GM21360 (cell line): Measurements from ENCODE around the gene ATP5PB.

Experiments used
- ATAC-seq: cut with Tn5 transposase; IDR thresholded peaks from one replicate; pipeline ENCODE4 v1.9.1; 2021; ENCODE audit warnings: mild to moderate bottlenecking, moderate library complexity; ENCODE audit not compliant: unreplicated experiment

The ATP5PB gene, protein sequence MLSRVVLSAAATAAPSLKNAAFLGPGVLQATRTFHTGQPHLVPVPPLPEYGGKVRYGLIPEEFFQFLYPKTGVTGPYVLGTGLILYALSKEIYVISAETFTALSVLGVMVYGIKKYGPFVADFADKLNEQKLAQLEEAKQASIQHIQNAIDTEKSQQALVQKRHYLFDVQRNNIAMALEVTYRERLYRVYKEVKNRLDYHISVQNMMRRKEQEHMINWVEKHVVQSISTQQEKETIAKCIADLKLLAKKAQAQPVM

DNA sequence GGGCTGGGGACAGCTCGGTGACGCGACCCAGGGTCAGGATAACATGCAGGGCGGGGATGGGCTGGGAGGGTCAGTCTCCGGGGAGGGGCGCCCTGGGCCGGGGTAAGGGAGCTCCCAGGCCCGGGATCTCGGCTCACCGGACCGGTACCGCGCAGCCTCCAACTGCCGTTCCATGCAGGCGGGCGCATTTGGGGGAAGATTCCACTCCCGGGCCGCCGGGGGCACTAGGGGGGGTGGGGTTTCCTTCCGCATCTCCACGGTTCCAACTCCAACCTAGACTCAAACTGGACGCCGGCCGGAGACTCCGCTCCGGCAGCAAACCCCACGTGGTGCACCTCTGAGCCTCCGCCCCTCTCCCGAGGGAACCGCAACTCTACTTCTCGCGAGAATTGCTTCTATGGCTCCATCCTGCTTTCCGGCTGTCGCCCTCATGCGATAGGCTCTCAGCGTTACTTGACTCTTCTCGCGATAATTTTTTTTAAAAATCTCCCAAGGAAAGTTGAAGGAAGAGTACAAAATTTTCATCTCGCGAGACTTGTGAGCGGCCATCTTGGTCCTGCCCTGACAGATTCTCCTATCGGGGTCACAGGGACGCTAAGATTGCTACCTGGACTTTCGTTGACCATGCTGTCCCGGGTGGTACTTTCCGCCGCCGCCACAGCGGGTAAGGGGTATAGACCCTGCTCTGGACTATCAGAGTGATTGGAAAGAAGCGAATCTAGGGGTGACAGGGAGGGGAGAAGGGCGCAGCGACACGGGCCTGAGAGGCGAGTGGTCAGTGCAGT is at the start of gene ATP5PB, which contains the start of gene WDR77:
ATP5PB (plus strand) TSS at position 547 of the 785 bp plus-strand sequence; CDS start at position 625, 78 bp downstream.
WDR77 (minus strand) TSS at position 339 of the 785 bp plus-strand sequence; CDS start at position 252, 87 bp downstream.
- ATAC-seq = peak; percentile 94

- ATAC-seq = no peak
Measured at GRCh38 chr1:111399792-111400610, 49.3 kb upstream of the ATP5PB start.

GRCh38 chr1:111402083-111402482 is 47.2 kb upstream of the ATP5PB start:
- ATAC-seq = no peak

DNA sequence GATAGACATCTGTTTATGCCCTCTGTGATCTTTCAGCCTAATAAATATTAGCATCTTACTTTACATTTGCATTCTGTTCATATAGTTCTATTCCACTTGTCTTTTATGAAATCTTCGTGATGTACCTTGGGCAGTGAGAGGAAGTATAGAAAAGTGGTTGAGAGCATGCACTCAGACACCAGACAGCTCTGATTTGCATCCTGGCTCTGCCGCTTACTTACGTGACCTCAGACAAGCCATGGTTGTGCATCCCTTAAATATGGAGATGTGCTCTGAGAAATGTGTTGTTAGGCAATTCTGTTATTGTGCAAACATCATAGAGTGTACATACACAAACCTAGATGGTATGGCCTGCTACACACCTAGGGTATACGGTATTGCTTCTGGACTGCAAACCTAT is 44.7 kb upstream of the ATP5PB start:
- ATAC-seq = no peak

- ATAC-seq = no peak
Measured at GRCh38 chr1:111406321-111406768, 42.9 kb upstream of the ATP5PB start.

GRCh38 chr1:111407301-111407700 is 42.0 kb upstream of the ATP5PB start:
- no peak for ATAC-seq

DNA sequence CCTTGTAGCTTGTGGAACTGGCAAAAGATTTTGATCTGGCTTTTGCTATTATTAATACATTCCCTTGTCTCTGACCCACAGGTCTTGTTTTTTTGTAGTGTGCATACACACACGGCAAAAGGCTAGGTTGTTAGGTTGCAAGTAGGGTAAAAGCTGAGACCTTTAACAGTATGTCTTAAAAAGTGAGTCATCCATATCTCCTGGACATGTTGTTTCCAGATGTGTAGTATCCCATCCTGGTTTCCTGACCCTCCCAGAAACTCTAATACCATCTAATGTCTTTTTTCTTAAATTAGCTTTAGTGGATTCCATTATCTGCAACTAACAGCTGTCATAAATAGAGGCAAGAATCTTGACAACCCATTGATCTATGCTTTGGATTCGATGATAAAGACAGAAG is 36.4 kb upstream of the ATP5PB start:
- ATAC-seq = no peak

DNA sequence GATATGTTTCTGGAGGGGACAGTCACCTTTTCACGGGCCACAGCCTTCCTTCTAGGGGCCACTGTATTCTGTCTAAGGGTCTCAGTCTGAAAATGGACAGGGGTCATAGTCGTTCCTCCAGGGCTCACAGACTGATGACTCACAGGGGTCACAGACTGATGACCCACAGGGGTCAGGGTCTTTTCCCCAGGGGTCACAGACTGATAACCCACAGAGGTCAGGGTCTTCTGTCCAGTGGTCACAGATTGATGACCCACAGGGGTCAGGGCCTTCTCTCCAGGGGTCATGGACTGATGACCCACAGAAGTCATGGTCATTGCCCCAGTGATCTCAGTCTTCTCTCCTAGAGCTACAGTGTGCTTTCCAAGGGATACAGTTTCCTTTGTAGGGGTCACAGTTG is 34.5 kb upstream of the ATP5PB start:
- no peak for ATAC-seq

GRCh38 chr1:111415461-111415860 is 33.8 kb upstream of the ATP5PB start:
- ATAC-seq = no peak

DNA sequence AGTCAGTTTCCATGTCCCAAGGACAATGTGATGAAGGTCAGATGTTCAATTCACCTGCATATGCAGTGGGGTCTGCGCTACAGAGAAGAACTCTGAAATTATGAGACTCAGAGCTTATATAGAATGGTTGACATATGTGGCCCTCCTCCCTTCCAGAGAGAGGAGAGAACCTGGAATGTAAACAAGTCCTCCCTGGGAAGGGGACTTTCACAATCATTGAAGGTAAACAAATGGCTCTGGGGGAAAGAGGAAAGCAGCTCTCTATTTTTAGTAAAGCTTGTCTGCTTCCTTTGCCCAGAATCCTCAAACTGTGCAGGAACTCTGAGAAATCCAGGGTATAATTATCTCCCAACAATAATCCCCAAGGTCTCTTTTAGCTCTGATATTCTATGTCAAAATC is 31.5 kb upstream of the ATP5PB start:
- no peak for ATAC-seq

GRCh38 chr1:111419037-111419436 is 30.2 kb upstream of the ATP5PB start:
- no peak for ATAC-seq

DNA sequence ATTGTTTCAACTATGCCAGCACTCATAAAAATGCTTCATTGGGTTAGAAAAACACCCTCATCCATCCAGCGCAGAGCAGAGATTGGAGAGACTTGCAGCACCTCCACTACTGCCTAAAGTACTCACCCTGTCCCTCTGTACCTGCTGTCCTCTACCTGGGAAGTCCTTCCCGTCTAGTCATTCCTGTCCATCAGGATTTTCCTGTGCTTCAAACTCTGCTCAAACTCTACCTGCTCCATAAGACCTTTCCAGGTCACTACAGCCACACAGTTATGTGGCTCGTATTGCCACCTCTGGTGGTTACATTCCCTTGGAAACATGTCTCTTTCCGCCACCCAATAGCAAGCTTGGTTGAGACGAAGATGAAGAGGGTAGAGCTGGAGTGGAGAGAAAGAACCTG is 28.9 kb upstream of the ATP5PB start:
- ATAC-seq = no peak

DNA sequence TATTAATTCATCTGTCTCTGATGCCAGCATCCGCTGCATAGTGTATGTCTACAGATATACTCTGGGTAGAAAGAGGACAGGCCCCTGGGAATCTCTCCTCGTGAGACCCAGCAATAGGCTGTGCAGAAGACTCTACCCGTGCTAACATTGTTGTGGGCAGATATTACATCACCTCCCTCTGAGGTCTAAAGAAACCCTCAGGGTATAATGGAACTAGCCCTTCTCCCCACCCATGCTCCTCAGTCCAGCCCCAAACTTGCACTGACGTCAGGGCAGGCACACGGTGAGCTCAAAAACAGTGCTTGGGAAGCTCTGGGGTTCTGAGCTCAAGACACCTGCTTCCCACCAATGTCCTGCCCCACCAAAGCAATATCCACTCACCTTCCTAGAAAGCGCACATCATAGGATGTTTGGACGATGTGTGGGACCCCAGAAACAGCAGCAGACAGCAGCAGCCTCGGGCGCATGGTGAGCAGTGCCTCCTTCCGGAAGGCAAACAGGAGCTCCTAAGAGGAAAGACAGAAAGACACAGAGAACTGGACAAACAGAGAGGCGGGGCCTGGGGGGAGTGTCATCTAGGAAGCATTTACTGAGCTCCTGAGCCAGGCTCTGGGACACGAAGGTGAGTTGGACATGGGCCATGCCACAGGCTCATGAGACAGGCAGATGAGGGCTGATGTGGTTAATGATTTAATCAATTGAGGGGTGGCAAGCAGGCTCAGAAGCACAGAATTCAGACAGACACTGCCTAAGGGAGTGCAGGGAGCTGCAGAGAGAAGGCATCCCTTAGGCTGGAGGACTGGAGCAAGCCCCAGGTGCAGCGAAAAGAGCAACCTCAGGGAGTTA is 26.5 kb upstream of the ATP5PB start:
- ATAC-seq = no peak

DNA sequence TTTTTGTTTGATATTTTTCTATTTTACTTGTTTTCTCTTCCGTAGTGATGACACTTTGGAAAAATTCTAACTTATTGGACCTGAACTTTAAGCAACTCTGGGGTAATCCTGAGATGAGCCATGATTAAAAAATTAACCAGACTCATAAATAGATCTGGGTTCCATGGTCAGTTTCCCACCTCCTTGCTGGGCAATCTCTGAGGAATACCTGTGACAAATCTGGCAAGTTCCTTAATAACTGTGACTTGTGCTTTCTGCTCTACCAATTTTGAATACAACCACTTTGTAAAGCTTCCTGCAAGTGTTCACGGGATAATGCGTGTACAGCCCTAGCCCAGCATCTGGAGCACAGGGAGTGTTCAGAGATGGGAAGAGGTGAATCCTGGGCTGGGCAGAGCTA is 25.0 kb upstream of the ATP5PB start:
- ATAC-seq = no peak

DNA sequence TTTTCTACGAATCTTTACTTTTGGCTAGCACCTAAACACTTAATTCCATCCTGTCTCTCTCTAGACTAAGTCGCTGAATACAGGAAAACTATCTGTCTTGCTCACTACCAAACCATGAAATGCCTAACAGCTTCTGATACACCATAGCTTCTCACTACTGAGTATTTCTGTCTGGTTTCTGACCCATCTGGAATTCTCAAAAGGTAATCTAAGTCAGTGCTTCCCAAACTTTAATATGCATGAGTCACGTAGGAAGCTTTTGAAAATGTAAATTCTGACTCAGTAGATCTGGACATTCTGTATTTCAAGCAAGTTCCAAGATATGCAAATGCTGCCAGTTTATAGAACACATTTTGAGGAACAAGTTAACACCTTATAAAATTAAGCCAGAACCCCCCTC is 12.5 kb upstream of the ATP5PB start:
- no peak for ATAC-seq

DNA sequence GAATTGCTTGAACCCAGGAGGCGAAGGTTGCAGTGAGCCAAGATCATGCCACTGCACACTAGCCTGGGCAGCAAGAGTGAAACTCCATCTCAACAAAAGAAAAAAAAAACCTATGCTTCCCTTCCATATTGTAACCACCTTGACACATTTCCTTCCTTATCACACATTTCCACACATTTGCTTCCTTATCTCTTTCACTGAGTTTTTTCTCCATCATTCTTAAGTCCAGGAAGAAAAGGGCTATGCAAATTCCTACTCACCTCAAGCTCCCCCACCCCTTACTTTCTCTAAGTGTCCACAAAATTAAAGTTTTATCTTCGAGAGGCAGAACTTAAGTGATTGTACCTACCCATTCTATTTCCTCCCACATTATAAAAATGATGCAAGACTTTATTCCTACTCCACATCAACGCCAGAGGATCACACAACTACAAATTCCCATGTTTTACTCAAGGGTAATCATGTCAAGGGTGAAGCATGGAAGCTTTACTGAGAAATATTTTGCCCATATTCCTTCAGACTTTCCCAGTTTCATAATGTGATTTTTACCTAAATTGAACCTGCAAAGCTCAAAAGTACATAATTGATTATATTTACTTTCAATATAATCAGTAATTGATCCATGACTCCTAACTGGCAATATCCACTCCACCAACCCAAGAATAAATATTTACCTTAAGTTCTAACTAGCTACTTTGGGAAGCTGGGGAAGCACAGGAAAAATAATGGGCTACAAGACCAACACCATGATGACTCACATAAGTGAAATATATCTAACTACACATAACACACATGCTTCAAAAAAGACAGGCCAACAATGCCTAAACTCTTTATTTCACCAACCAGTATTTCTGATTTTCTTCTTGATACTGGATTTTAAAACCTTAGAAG is 9.6 kb upstream of the ATP5PB start:
- no peak for ATAC-seq

- ATAC-seq = no peak
Measured at GRCh38 chr1:111441573-111442192, 7.6 kb upstream of the ATP5PB start.

DNA sequence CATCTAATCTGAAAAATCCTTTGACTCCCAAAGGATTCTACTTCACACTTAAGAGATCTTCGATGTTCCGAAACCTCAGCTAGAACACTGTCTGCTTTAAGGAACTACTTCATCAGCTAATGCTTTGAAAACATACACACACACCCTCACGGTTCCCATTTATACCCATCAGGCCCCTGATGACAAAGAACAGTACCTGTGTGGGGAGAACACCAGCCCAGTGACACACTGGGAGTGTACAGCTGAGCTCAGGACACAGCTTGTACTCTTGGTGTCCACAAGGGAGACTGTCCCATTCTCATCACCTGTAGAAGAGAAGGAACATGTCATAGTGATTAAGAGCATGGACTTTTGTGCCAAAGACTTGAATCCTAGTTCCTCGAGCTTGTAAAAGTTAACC is 6.8 kb upstream of the ATP5PB start:
- no peak for ATAC-seq

- ATAC-seq = no peak
Measured at GRCh38 chr1:111444031-111444430, 5.2 kb upstream of the ATP5PB start.
